Cardiac muscle cell (in vitro differentiated cells and primary cell): ENCODE data around the gene LMF2. TPM values are rescaled to one million over a fixed set of nuclear protein-coding genes. Genes with fewer than 3 reads are reported as not detected.
A peak's percentile ranks its signal among the peaks of the same experiment; 100 is the strongest.

Experiments used
- DNase-seq, 2 donors: peaks; one replicate each; pipeline versions ENCODE4 v3.0.0 to v3.0.0-alpha.2; 2010 to 2017; ENCODE audit warnings: low read depth in 1 of 2, low spot score in 1 of 2
- H3K27ac ChIP-seq: fragments of 200-600 bp; sonication (generic); 2 replicates; pipeline ENCODE4 v1.5.1; 2016
- H3K27me3 ChIP-seq: fragments of 200-600 bp; sonication (generic); 2 replicates; pipeline ENCODE4 v1.6.0; 2016; ENCODE audit warnings: control low read depth
- H3K36me3 ChIP-seq: fragments of 200-600 bp; sonication (generic); 2 replicates; pipeline ENCODE4 v1.5.1; 2016; ENCODE audit warnings: control low read depth
- H3K4me1 ChIP-seq: fragments of 200-600 bp; sonication (generic); 2 replicates; pipeline ENCODE4 v1.8.1; 2017; ENCODE audit warnings: low read depth, mild to moderate bottlenecking, mixed run types
- H3K4me3 ChIP-seq: fragments of 200-600 bp; sonication (generic); 2 replicates; pipeline ENCODE4 v1.5.1; 2016; ENCODE audit warnings: mild to moderate bottlenecking
- H3K9me3 ChIP-seq: fragments of 200-600 bp; sonication (generic); 2 replicates; pipeline ENCODE4 v1.5.1; 2017; ENCODE audit warnings: low read depth, mild to moderate bottlenecking, control low read depth
- polyA plus RNA-seq: library from polyadenylated mRNA; unstranded; fragments of >200 nt; fragmentation: Nextera tagmentation; extraction: Ambion mirVana; gene quantifications from 2 replicates; pipeline ENCODE4 v1.2.1, GENCODE V29; 2016
- total RNA-seq: library from RNA; depleted of rRNA; stranded (reverse); fragments of >200 nt; gene quantifications from 2 replicates; pipeline ENCODE4 v1.2.3, GENCODE V29; 2016
- TF ChIP-seq, protein P1 (sequence below): IDR thresholded peaks from 2 replicates; pipeline ENCODE4 v1.5.1; 2012; ENCODE audit warnings: low read depth, mild to moderate bottlenecking, low read length

The LMF2 gene, protein sequence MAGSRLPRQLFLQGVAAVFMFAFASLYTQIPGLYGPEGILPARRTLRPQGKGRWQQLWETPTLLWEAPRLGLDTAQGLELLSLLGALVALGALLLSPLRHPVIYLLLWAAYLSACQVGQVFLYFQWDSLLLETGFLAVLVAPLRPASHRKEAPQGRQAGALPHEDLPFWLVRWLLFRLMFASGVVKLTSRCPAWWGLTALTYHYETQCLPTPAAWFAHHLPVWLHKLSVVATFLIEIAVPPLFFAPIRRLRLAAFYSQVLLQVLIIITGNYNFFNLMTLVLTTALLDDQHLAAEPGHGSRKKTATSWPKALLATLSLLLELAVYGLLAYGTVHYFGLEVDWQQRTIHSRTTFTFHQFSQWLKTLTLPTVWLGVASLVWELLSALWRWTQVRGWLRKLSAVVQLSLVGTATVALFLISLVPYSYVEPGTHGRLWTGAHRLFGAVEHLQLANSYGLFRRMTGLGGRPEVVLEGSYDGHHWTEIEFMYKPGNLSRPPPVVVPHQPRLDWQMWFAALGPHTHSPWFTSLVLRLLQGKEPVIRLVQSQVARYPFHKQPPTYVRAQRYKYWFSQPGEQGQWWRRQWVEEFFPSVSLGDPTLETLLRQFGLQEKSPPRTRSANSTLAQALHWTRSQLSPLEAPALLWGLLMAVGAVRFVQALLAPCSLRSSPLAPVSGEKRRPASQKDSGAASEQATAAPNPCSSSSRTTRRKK
- total RNA-seq = 79.9 and 91.7 TPM in 2 replicates
- polyA plus RNA-seq = 72.9 and 82.9 TPM in 2 replicates

DNA sequence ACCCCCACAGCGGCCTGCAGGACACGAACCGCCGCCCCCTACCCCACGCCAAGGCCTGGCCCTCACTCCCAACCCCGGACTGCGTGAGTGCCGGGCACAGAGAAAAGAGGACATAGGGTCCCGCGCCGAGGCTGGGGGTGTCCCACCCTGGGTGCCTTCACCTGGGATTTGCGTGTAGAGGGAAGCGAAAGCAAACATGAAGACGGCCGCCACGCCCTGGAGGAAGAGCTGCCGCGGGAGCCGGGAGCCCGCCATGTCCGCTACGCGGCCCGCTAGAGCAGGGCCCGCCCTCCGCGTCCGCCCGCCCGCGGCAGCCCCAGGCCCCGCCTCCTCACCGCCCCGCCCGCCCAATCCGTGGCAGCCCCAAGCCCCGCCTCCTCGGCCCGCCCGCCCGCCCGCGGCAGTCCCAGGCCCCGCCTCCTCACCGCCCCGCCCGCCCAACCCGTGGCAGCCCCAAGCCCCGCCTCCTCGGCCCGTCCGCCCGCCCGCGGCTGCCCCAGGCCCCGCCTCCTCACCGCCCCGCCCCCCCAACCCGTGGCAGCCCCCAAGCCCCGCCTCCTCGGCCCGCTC is at the start of gene LMF2:
TSS of gene LMF2 (minus strand) at position 282 of the 570 bp plus-strand sequence. CDS start at position 255, 27 bp downstream.
- Histone ChIP-seq H3K4me3 (peak within 1 kb of the TSS; percentile 82), H3K4me1 (peaks cover 8% of the 10 kb centered on the region), H3K9me3 (no peaks in the 10 kb centered on the region), H3K27me3 (no peaks in the 10 kb centered on the region), H3K36me3 (peaks cover 8% of the 10 kb centered on the region), H3K27ac (peak within 1 kb of the TSS; percentile 80)
- TF ChIP-seq, protein P1, sequence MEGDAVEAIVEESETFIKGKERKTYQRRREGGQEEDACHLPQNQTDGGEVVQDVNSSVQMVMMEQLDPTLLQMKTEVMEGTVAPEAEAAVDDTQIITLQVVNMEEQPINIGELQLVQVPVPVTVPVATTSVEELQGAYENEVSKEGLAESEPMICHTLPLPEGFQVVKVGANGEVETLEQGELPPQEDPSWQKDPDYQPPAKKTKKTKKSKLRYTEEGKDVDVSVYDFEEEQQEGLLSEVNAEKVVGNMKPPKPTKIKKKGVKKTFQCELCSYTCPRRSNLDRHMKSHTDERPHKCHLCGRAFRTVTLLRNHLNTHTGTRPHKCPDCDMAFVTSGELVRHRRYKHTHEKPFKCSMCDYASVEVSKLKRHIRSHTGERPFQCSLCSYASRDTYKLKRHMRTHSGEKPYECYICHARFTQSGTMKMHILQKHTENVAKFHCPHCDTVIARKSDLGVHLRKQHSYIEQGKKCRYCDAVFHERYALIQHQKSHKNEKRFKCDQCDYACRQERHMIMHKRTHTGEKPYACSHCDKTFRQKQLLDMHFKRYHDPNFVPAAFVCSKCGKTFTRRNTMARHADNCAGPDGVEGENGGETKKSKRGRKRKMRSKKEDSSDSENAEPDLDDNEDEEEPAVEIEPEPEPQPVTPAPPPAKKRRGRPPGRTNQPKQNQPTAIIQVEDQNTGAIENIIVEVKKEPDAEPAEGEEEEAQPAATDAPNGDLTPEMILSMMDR = no peak
- peak in 1 of 2 donors; percentile 98 for DNase-seq

DNA sequence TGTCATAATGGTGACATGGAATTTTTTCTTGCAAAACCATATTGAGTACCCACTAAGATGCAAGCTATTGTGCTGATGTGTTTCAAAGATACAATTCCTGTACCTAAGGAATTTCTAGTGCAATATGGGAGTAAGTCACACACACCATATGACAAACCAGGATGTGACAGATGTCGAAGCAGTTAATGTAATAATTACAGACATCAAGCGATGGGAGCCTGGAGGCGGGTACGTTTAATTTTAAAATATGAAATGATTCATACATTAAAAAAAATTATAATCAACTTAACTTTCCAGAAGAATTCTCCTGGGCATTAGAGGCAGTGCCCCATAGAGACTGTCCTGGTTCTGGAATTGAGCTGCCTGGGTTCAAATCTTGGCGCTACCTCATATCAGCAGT is 49.2 kb upstream of the LMF2 start:
- TF ChIP-seq, protein P1 = no peak
- no peak for DNase-seq
- Histone ChIP-seq H3K4me1 (no peaks in the 10 kb centered on the region), H3K27ac (no peak overlapping the region), H3K9me3 (no peaks in the 10 kb centered on the region), H3K4me3 (no peak overlapping the region), H3K36me3 (no peaks in the 10 kb centered on the region), H3K27me3 (peaks cover 8% of the 10 kb centered on the region)

DNA sequence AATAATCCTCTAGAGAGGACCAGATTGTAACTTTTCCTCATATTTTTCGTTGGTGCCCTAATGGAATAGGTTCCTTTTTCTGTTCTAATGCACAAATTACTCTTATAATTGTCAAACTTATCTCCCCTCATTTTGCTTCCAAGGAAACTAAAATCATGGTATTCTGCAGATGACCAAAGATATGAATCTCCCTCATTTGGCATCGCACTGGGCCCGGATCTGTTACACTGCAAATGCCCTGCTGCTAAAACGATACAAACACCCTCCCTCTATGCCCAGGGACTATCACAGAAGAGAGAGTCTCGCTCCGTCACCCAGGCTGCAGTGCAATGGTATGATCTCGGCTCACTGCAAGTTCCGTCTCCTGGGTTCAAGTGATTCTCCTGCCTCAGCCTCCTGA is 45.8 kb upstream of the LMF2 start:
- Histone ChIP-seq H3K27ac (no peak overlapping the region), H3K36me3 (no peaks in the 10 kb centered on the region), H3K4me3 (no peak overlapping the region), H3K9me3 (no peaks in the 10 kb centered on the region), H3K27me3 (no peaks in the 10 kb centered on the region), H3K4me1 (no peaks in the 10 kb centered on the region)
- TF ChIP-seq, protein P1 = no peak
- DNase-seq = no peak

DNA sequence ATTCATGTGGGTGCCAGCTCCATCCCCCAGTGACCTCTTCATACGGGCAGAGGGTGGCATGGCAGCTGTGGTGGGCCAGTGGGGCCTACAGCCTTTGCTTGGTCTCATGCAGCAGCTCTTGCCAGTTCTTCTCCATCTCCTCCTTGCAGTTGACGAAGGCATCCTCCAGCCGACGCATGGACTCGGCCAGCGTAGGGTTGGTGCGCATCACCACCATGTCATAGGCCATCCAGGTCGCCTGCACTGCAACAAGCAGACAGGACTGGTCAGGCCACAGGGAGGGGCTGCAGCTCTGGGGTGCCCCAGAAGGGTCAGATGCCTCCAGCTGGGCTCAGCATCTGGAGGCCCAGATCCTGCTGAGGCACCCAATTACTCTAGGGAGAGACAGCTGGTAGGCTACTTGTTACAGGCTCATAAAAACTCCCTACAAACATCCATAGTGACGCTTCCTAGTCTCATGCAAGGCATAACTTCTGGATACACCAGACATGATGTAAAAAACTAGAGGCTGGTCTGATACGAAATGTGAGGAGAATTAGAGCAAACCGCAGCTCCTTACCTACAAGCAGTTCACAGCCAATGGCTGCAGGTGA is 43.8 kb upstream of the LMF2 start:
- TF ChIP-seq, protein P1 = no peak
- no peak for DNase-seq
- H3K4me1 ChIP-seq = no peaks in the 10 kb centered on the region
- no peaks in the 10 kb centered on the region for H3K27me3 ChIP-seq
- no peaks in the 10 kb centered on the region for H3K36me3 ChIP-seq
- no peak overlapping the region for H3K4me3 ChIP-seq
- H3K9me3 ChIP-seq = no peaks in the 10 kb centered on the region
- no peak overlapping the region for H3K27ac ChIP-seq

DNA sequence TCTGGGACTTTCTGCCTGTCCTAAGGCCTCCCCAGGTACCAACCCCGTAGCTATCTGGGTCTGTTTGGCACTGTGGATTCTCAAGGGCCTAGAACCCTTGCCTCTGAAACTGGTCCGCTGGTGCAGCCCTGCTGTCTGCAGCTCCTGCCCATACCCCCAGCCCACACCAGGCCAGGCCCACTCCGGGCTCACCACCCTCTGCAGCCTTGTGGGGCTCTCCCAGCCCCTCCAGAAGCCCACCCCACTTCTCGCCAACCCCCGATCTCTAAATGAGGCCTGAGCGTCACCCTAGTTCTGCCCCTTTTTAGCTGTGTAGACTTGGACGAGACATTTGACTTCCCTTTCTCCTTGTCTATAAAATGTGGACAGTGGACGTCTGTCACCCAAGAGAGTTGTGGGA is 42.9 kb upstream of the LMF2 start:
- H3K9me3 ChIP-seq = no peaks in the 10 kb centered on the region
- DNase-seq = no peak

More for the DNA sequence above, 42.9 kb upstream of the LMF2 start:
- H3K27ac ChIP-seq = no peak overlapping the region
- H3K27me3 ChIP-seq = no peaks in the 10 kb centered on the region
- H3K36me3 ChIP-seq = no peaks in the 10 kb centered on the region
- TF ChIP-seq, protein P1 = no peak
- peaks cover 6% of the 10 kb centered on the region for H3K4me1 ChIP-seq
- H3K4me3 ChIP-seq = no peak overlapping the region
